ENCODE data around the gene KIAA1549.

Gene KIAA1549

DNA sequence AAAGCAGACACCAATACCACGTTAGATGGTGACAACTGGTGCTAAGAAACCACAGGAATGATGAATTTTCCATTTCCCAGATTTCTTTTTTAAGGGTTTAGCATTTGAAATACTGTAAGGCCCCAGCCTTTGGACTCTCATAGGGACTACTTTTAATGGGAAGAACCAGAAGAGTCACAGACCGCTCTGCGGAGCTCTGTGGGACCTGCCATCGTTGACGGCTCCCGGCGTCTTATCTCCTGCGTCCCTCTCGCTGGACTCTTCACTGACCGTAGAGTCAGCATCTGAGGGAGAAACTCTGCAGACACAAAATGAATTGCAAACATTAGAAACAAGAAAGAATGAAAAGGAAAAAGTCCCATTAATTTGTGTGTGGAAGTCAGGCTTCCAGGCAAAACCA, 101.8 kb downstream of the KIAA1549 start:
- no peak for DNase-seq

DNA sequence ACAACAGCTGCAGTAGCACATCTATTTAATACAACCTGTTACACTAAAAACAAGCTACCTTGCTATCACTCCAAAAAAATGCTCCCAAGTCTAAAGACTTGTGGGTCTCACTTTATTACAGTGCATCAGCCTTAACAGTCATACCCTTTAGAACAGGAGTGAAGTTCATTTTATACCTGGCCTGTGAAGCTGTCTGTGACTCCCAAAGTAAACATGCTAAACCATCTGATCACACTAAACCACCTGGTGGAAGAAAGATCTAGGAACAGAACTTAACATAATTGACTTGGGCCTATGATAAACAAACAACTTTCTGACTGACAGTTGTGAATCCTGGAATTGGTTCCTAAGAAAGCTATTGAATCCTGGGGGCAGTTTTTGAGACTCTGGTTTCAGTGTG, 102.3 kb downstream of the KIAA1549 start:
- DNase-seq = no peak

DNA sequence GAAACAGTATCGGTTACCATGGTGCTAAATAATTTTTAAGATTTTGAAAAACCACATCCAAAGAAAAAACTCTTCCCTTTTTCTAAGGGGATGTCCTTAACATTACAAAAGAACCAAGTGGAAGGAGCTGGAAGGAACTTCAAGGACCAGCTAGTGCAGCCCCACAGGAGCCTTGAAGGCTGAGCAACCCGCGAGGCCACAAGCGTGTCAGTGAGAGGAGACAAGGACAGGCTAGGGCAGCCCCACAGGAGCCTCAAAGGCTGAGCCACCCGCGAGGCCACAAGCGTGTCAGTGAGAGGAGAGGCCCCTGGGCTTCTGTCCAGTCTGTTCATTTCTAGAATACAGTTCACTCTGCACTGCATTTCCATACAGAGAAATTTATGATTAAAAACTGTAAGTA, 103.1 kb downstream of the KIAA1549 start:
- DNase-seq = no peak

DNA sequence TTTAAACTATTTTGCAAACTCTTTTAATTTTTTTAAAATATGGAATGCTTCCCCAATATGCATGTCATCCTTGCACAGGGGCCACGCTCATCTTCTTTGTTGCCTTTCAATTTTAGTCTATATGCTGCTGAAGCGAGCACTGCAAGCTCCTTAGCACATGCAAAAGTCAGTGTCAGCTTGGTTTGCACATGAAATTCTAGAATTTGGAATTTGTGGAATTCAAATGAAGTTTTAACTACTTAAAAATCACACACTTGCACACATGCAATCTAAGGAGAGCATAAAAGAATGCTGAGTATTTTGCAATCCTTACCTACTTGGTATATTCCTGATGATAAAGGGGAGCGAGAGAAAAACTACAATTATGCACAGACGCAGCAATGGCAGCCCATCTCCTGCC, 104.9 kb downstream of the KIAA1549 start:
- DNase-seq = no peak

DNA sequence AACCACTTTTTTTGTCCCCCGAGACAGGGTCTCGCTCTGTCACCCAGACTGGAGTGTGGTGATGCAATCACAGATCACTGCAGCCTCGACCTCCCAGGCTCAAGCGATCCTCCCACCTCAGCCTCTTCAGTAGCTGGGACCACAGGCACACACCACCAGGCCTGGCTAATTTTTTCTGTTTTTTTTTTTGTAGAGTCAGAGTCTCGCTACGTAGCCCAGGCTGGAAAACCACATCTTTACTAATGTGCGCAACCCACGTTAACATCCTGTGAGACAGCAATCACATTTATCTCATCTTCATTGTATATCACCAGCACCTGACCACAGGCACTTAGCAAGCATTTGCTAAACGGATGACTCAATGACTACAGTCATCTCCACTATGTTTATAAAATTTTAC, 105.4 kb downstream of the KIAA1549 start:
- peak; percentile 34 to 48 for DNase-seq

DNA sequence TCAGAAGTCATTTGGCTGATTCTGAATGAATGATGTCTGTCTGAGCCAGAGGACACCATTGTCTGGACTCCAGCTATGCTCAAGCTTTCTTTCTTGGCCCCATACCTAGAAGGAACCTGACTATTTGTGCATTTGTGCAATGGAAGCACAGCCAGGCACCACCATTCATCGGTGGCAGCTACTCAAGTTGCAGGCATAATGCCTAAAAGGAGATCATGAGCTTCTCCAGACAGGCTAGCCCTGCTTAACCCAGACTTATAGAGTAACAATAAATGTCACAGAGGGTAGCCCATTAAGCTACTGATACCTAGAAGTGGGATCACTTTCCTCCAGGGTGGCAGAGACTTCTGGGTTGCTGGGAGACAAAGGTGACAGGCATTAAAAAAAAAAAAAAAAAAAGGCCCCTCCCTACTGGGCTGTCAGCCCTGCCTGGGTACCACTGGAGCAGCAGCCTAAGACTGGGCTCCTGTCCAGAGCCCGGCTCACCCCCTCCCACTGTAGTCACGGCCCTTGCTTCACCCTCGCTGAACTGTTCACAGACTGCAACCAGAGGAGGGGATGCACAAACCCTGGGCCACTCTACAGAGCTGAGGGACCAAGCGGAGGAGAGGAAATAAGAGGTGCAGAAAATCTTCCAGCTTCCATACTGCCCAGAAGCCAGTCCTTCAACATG, 107.8 kb downstream of the KIAA1549 start:
- no peak for DNase-seq

DNA sequence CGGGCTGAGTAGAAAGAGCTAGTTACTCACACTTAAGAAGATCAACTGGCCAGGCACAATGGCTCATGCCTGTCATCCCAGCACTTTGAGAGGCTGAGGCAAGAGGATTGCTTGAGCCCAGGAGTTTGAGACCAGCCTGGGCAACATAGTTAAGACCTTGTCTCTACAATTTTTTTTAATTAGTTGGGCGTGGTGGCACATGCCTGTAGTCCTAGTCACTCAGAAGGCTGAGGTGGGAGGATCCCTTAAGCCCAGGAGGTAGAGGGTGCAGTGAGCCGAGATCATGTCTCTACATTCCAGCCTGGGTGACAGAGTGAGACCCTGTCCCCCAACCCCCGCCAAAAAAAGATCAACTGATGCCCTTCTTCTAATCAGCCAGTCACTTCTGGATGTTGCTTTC, 108.6 kb downstream of the KIAA1549 start:
- DNase-seq = no peak

DNA sequence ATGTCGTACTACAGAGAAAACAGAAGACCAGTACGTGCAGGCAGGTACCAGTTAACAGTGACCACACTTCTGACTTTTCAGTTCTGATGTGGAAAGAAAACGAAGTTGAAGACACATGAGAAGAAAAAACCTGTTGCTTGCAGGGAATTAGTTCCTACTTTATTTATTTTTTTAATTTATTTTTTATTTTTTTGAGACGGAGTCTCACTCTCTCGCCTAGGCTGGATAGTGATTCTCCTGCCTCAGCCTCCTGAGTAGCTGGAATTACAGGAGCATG, 109.4 kb downstream of the KIAA1549 start:
- no peak for DNase-seq

DNA sequence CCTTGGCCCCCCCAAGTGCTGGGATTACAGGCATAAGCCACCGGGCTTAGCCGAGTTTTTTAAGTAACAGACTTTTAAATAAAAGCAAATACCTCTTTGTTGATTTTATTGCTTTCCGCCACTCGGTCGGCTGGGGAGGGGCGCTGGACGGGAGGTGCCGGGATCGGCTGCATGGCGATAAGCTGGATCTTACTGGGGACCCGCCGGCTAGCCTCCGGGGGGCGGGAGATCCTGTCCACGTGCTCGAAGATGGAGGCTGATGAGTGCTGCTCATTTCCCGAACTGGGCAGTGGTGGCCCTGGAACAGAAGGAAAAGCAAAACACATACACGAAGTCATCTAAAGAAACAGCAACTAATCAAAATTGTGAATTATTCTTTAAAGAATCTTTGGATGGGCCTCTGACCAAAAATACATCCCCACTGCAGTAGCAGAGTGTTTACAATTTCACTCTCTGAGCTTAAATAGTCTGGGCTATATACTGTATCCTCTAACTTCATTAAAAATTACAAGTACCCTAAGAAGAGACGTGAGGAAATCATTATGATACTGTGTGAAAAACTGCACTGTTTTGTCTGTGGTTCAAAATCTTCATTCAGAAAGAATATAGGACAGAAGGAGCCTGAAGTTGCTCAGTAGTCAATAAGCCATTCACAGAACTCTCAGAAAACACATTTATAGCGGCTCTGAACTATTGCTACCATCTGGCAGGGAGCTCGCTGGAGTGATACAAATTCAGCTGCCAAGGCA, 110.0 kb downstream of the KIAA1549 start:
- no peak for DNase-seq

DNA sequence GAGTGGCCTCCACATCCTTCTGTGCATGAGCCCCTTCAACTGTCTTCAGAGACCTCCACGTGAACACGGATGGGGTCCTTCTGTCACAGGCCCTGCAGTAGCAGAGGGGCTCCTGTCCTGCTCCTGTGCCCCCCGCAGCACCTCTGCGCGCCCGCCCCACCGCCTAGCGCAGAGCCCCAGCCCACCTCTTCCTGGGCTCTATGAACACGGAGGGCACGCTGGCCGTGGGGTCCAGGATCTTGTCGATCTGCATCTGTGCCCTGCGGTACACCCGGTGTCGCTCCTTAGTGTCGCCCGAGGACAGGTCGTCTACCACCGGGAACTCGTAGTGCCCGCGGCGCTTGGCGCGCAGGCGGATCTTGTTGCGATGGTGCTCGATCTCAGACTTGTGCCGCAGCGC, 111.8 kb downstream of the KIAA1549 start:
- DNase-seq = no peak

DNA sequence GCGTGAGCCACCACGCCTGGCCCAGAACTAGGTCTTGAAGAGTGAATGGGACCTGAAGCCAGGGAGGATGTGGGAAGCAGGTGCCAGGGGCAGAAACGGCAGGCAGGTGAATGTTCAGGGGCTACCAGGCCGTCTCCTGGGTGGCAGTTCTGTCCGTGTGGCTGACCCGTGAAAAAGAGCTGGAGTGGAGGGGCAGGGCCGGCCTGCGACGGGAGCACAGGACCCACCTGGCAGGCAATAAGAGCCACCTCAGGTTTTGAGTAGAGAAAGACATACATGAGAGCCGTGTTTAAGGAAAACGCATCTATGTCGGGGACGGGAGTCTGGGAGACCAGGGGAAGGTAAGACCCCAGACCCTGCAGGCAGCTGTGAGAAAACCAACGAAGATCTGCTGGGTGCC, 112.5 kb downstream of the KIAA1549 start:
- DNase-seq = no peak

DNA sequence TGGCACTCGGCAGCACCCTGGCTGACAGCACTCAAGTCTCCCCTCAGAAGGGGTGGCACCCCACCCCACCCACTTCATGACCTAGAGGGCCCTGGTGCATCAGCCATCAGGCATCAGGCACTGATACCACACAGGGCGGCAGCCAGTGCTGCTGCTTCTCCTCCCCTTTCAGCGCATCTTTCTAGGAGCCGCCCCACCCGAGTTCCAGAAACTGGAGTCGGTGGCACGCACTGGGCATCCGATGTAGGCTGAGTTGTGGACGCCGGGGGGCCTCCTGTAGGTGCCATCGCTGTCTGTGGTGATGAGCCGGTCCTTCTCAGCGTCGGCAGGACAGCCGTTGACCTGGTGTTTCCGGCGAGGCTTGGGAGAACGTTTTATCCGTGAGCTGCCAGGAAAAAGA, 113.4 kb downstream of the KIAA1549 start:
- no peak for DNase-seq

DNA sequence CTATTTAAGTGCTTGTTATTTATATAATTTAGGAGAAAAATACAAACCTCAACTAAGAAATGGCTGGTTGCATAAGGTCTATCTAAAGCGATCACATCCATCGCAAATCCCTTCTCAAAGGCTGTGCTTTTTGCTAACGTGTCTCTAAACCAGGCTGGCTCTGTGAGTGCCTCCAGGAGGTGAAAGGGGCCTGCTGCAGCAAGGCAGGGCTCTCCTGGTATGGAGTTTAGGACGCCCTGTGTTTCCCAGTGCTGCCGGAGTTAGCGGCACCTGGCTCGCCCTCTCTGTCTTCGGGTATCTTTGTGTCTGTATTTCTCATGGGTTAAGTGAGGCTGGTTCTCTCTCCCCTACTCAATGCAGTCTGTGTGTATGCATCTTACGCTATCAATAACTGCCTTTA, 114.8 kb downstream of the KIAA1549 start:
- no peak for DNase-seq

DNA sequence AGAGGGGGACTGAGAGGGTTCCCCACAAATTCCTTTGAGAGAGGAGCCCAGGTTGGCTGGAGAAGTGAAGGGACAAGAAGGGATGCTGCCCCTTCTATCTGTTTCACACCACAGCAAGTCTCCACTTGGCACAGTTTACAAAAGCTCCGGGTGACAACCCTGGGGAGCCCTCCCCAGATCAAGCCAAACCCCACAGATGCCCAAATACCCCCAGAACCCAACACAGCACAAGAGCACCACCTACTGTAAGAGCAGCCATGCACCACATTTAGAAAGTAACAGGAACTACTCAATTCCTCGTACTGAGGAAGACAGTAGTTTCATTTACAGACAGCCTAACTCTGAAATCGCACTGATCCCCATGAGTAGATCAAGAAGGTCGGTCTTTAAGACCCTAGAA, 115.3 kb downstream of the KIAA1549 start:
- DNase-seq = peak; percentile 40 to 41

DNA sequence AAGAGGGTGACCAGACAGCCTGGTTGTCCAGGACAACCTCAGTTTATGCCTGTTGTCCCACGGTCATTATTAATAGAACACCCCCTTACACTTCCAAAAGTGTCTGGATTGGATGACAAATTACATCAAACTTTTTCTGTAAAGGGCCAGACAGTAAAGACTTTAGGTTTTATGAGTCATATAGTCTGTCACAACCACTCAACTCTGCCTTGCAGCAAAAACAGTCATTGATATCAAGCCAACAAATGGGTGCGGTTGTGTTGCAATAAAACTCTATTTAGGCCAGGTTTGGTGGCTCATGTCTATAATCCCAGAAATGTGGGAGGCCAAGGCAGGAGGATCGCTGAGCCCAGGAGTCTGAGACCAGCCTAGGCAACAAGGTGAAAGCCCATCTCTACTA, 116.5 kb downstream of the KIAA1549 start:
- no peak for DNase-seq

DNA sequence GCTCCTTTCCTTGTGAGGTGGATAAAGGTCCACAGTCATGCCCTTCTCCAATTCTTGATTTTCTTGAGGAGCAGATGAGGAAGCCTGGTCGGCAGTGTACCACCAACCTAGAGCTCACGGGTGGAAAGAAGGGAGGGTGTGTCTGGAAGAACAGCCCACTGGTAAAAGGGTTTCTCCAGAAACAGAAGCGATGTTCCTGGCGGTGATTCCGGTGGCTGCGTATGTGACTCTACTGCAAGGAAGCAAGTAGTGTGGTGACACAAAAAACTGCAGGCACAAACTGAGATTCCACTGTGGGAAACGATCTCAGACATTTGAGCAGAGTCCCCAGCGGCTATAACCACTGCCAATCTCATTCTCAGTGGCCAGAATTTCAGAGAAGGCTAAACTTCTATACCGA, 117.3 kb downstream of the KIAA1549 start:
- DNase-seq = no peak

DNA sequence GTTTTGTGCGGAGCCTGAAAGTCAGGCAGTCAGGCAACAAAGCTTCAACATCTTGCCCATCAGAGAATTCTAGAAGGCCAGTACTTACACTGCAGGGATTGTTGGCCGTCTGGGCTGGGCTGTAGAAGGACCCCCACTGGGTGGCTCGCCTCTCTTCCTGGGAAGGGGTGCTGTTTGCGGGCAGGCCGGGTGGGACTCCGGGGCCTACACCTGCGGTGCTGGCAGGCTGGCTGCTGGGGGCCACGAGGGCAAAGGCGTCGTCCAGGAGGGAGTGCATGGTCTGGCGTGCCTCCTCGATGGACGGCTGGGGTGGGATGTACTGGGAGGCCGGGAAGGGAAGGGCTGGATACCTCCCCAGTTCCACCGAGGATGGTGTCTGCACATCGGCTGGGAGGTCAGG, 120.1 kb downstream of the KIAA1549 start:
- no peak for DNase-seq

DNA sequence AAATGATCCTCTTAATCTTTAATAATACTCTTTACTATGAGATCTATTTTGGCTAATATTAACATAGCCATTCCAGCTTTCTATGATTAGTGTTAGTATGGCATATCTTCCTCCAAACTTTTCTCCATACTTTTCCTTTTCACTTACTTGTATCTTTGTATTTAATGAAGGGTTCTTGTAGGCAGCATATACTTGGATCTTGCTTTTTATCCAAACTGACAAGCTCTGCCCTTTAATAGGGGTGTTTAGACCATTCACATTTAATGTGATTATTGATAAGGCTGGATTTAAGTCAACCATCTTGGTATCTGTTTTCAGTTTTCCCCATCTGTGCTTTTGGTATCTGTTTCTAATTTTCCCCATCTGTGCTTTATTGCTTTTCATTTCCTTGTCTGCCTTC, 123.5 kb downstream of the KIAA1549 start:
- DNase-seq = no peak

DNA sequence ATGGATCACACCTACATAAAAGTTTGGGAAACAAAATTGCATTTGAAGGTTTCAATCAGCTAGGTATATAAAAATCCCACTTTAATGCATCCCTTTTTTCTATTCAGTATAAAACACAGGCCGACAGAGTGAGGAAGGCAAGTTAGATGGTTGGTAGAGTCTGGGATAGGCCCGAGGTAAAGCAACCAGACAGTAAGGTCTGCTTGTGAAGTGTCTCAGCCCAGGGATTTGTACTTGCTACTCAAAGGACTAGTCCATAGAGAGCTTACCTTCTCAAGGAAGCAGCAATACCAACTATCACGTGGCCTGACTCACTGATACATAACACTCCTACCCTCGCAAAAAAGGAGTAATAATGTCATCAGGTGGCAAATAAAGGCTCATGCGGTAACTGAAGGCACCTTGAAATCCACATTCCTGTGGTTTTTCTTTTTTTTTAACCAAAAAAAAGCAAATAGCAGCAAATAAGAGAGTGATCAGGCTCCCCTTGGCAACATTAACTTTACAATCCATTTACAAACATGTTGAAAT, 127.0 kb downstream of the KIAA1549 start:
- no peak for DNase-seq

DNA sequence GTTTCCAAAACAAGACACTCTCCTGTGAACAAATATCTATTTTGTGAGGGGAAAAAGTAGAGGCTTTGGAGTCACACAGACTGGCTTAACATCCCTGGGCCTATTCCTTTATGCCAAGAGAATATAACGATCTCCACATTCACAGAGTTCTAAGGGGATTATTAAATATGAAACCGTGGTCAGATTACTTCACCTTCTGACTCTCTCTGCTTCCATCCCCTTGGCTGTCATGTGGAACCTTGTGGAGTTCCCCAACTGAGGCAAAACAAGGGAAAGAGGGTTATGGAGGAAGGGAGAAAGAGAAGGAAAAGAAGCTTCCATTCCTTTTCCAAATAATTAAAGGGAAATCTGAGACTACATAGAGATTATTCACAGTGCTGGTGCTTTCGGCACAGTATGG, 127.7 kb downstream of the KIAA1549 start:
- no peak for DNase-seq

DNA sequence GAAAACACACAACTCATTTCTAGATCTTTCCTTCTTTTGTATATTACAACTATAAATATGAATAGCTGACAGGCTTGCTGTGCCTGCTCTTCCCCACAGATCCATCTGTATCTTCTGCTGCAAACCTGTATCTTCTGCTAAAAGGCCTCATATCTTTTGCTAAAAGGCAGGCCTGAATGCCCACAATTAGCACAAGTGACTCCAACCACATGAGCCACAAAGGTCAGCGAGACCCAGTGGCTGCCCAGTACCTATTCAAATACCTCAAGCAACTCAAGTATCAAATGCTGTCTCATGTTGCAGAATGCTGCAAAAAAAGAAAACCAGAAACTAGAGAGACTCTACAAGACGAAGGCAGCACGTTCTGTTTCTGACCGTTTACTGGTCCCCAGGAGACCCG, 128.7 kb downstream of the KIAA1549 start:
- DNase-seq = no peak

DNA sequence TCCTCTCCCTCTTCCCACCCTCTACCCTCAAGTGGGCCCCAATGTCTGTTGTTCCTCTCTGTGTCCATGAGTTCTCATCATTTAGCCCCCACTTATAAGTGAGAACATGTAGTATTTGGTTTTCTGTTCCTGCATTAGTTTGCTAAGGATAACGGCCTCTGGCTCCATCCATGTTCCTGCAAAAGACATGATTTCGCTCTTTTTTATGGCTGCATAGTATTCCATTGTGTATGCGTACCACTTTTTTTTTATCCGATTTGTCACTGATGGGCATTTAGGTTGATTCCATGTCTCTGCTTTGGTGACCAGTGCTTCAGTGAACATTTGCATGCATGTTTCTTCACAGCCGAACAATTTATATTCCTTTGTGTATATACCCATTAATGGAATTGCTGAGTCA, 131.5 kb downstream of the KIAA1549 start:
- no peak for DNase-seq

DNA sequence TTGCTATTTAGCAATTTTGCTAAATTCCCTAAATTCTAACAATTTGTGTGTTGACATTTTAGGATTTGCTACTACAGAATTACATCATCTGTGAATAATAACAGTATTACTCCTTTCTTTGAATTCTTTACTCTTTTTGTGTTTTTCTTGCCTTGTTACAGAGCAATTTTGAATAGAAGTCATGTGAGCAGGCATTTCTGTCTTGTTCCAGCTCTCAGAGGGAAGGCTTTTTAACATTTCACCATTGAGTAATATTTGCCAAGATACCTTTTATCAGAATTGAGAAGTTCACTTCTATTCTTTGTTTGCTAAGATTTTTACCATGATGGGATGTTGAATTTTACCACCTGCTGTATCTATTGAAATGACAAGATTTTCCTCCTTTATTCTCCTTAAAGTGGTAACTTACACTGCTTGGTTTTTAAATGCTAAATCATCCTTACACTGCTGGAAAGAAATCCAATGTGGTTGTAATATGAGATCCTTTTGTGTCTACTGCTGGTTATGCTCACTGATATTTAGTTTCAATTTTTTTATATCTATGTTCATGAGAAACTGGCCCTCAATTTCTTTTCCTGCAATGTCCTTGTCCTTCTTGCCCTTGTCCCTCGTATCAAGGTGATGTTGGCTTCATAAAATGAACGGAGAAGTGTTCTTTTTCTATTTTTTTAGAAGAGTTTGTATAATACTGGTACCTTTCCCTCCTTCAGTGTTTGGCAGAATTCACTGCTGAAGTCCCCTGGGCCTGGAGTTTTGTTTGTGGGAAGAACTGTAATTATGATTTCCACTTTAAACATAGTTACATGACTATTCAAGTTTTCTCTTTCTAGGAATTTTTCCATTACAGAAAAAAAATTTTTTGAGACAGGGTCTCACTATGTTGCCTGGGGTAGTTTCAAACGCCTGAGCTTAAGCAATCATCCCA, 132.9 kb downstream of the KIAA1549 start:
- no peak for DNase-seq

DNA sequence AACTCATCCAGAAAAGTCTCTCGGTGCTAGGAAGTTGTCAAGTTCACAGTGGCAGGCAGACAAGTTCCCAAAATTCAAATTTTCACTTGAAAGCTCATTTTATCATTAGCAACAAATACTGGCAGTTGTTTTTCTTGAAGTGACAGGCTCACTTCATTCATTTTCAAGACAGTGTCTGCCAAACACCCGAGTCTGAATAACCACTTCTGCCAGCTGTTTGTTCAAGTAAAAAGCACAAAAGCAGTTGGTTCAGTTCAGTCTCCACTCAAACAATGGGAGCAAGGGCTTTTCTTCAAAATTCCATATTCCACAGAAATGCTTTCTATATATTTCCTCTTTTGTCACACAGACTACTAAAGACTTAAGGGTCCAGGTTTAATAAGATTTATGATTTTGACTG, 135.5 kb downstream of the KIAA1549 start:
- DNase-seq = no peak
